ENCODE data around the gene MEF2D.

Gene MEF2D

GRCh38 chr1:156500793-156501506 is 375 bp upstream of the MEF2D start:
- Histone ChIP-seq H3K27me3 (ENCODE audit: insufficient read depth, low read length) (no peaks in the 10 kb centered on the region), H3K4me3 (ENCODE audit: low read depth, low read length) (peak overlapping the region; percentile 98), H3K36me3 (ENCODE audit: insufficient read depth, low read length) (no peaks in the 10 kb centered on the region), H2AFZ (ENCODE audit: low read length, unreplicated experiment) (peak overlapping the region; percentile 36), H3K79me2 (ENCODE audit: control insufficient read depth, insufficient read depth, low read length, unreplicated experiment) (peaks cover 45% of the 10 kb centered on the region), H3K4me1 (ENCODE audit: control insufficient read depth, insufficient read depth, low read length, unreplicated experiment) (peaks cover 73% of the 10 kb centered on the region), H3K27ac (ENCODE audit: low read depth, low read length) (peak overlapping the region; percentile 98)

GRCh38 chr1:156499842-156500542 is 583 bp downstream of the MEF2D start:
- H3K4me3 ChIP-seq (ENCODE audit: low read depth, low read length): peak overlapping the region; percentile 98
- peaks cover 71% of the 10 kb centered on the region for H3K4me1 ChIP-seq (ENCODE audit: control insufficient read depth, insufficient read depth, low read length, unreplicated experiment)
- H2AFZ ChIP-seq (ENCODE audit: low read length, unreplicated experiment): no peak overlapping the region
- H3K79me2 ChIP-seq (ENCODE audit: control insufficient read depth, insufficient read depth, low read length, unreplicated experiment): peaks cover 55% of the 10 kb centered on the region
- no peaks in the 10 kb centered on the region for H3K27me3 ChIP-seq (ENCODE audit: insufficient read depth, low read length)
- H3K36me3 ChIP-seq (ENCODE audit: insufficient read depth, low read length): no peaks in the 10 kb centered on the region
- H3K27ac ChIP-seq (ENCODE audit: low read depth, low read length): peak overlapping the region; percentile 98

GRCh38 chr1:156499194-156499841 is 1.3 kb downstream of the MEF2D start:
- Histone ChIP-seq H3K27me3 (ENCODE audit: insufficient read depth, low read length) (no peaks in the 10 kb centered on the region), H3K4me1 (ENCODE audit: control insufficient read depth, insufficient read depth, low read length, unreplicated experiment) (peaks cover 65% of the 10 kb centered on the region), H3K27ac (ENCODE audit: low read depth, low read length) (peak overlapping the region; percentile 44), H2AFZ (ENCODE audit: low read length, unreplicated experiment) (no peak overlapping the region), H3K4me3 (ENCODE audit: low read depth, low read length) (peak overlapping the region; percentile 98), H3K79me2 (ENCODE audit: control insufficient read depth, insufficient read depth, low read length, unreplicated experiment) (peaks cover 62% of the 10 kb centered on the region), H3K36me3 (ENCODE audit: insufficient read depth, low read length) (no peaks in the 10 kb centered on the region)

GRCh38 chr1:156498432-156499193 is 2.0 kb downstream of the MEF2D start:
- H2AFZ ChIP-seq (ENCODE audit: low read length, unreplicated experiment): no peak overlapping the region
- H3K36me3 ChIP-seq (ENCODE audit: insufficient read depth, low read length): no peaks in the 10 kb centered on the region
- H3K27ac ChIP-seq (ENCODE audit: low read depth, low read length): peak overlapping the region; percentile 44
- peaks cover 69% of the 10 kb centered on the region for H3K79me2 ChIP-seq (ENCODE audit: control insufficient read depth, insufficient read depth, low read length, unreplicated experiment)
- H3K4me3 ChIP-seq (ENCODE audit: low read depth, low read length): peak overlapping the region; percentile 98
- H3K27me3 ChIP-seq (ENCODE audit: insufficient read depth, low read length): no peaks in the 10 kb centered on the region
- peaks cover 58% of the 10 kb centered on the region for H3K4me1 ChIP-seq (ENCODE audit: control insufficient read depth, insufficient read depth, low read length, unreplicated experiment)

- Histone ChIP-seq H3K4me1 (ENCODE audit: control insufficient read depth, insufficient read depth, low read length, unreplicated experiment) (peaks cover 53% of the 10 kb centered on the region), H3K27ac (ENCODE audit: low read depth, low read length) (no peak overlapping the region; the same call in 1 of the 2 replicates), H2AFZ (ENCODE audit: low read length, unreplicated experiment) (no peak overlapping the region), H3K27me3 (ENCODE audit: insufficient read depth, low read length) (no peaks in the 10 kb centered on the region), H3K4me3 (ENCODE audit: low read depth, low read length) (peak overlapping the region; percentile 98), H3K36me3 (ENCODE audit: insufficient read depth, low read length) (no peaks in the 10 kb centered on the region), H3K79me2 (ENCODE audit: control insufficient read depth, insufficient read depth, low read length, unreplicated experiment) (peaks cover 76% of the 10 kb centered on the region)
Measured at GRCh38 chr1:156497743-156498431, 2.7 kb downstream of the MEF2D start.

GRCh38 chr1:156497078-156497742 is 3.4 kb downstream of the MEF2D start:
- H3K27ac ChIP-seq (ENCODE audit: low read depth, low read length): no peak overlapping the region
- no peaks in the 10 kb centered on the region for H3K36me3 ChIP-seq (ENCODE audit: insufficient read depth, low read length)
- H3K79me2 ChIP-seq (ENCODE audit: control insufficient read depth, insufficient read depth, low read length, unreplicated experiment): peaks cover 83% of the 10 kb centered on the region
- H3K4me3 ChIP-seq (ENCODE audit: low read depth, low read length): no peak overlapping the region
- H3K4me1 ChIP-seq (ENCODE audit: control insufficient read depth, insufficient read depth, low read length, unreplicated experiment): peaks cover 52% of the 10 kb centered on the region
- no peak overlapping the region for H2AFZ ChIP-seq (ENCODE audit: low read length, unreplicated experiment)
- no peaks in the 10 kb centered on the region for H3K27me3 ChIP-seq (ENCODE audit: insufficient read depth, low read length)

- H3K4me3 ChIP-seq (ENCODE audit: low read depth, low read length): peak overlapping the region; percentile 46
- H3K79me2 ChIP-seq (ENCODE audit: control insufficient read depth, insufficient read depth, low read length, unreplicated experiment): peaks cover 92% of the 10 kb centered on the region
- H3K36me3 ChIP-seq (ENCODE audit: insufficient read depth, low read length): no peaks in the 10 kb centered on the region
- no peaks in the 10 kb centered on the region for H3K27me3 ChIP-seq (ENCODE audit: insufficient read depth, low read length)
- H3K4me1 ChIP-seq (ENCODE audit: control insufficient read depth, insufficient read depth, low read length, unreplicated experiment): peaks cover 50% of the 10 kb centered on the region
- no peak overlapping the region for H2AFZ ChIP-seq (ENCODE audit: low read length, unreplicated experiment)
- H3K27ac ChIP-seq (ENCODE audit: low read depth, low read length): peak overlapping the region; percentile 40
Measured at GRCh38 chr1:156496211-156496761, 4.3 kb downstream of the MEF2D start.

GRCh38 chr1:156495401-156496140 is 5.0 kb downstream of the MEF2D start:
- H3K79me2 ChIP-seq (ENCODE audit: control insufficient read depth, insufficient read depth, low read length, unreplicated experiment): peaks cover 99% of the 10 kb centered on the region
- peak overlapping the region; percentile 46 for H3K4me3 ChIP-seq (ENCODE audit: low read depth, low read length)
- peak overlapping the region; percentile 40 for H3K27ac ChIP-seq (ENCODE audit: low read depth, low read length)
- H3K4me1 ChIP-seq (ENCODE audit: control insufficient read depth, insufficient read depth, low read length, unreplicated experiment): peaks cover 57% of the 10 kb centered on the region
- no peak overlapping the region for H2AFZ ChIP-seq (ENCODE audit: low read length, unreplicated experiment)
- no peaks in the 10 kb centered on the region for H3K27me3 ChIP-seq (ENCODE audit: insufficient read depth, low read length)
- no peaks in the 10 kb centered on the region for H3K36me3 ChIP-seq (ENCODE audit: insufficient read depth, low read length)

- Histone ChIP-seq H3K36me3 (ENCODE audit: insufficient read depth, low read length) (no peaks in the 10 kb centered on the region), H3K27me3 (ENCODE audit: insufficient read depth, low read length) (no peaks in the 10 kb centered on the region), H3K79me2 (ENCODE audit: control insufficient read depth, insufficient read depth, low read length, unreplicated experiment) (peaks cover 100% of the 10 kb centered on the region), H3K27ac (ENCODE audit: low read depth, low read length) (no peak overlapping the region), H3K4me1 (ENCODE audit: control insufficient read depth, insufficient read depth, low read length, unreplicated experiment) (peaks cover 69% of the 10 kb centered on the region), H3K4me3 (ENCODE audit: low read depth, low read length) (no peak overlapping the region), H2AFZ (ENCODE audit: low read length, unreplicated experiment) (no peak overlapping the region)
Measured at GRCh38 chr1:156494309-156494895, 6.2 kb downstream of the MEF2D start.
